Fibroblast of upper back skin (primary cell): ENCODE data around the gene AFF3.

Experiments used
- DNase-seq: peaks from one replicate; pipeline ENCODE4 v3.0.0-alpha.2; 2013

The AFF3 gene

GRCh38 chr2:99648906-99649789, 493.2 kb downstream of the AFF3 start:
- no peak for DNase-seq

GRCh38 chr2:99648178-99648844, 494.1 kb downstream of the AFF3 start:
- peak; percentile 84 for DNase-seq

- DNase-seq, result no peak
These were observed 496.4 kb downstream of the AFF3 start for GRCh38 chr2:99645960-99646359.

GRCh38 chr2:99644419-99644787, 498.0 kb downstream of the AFF3 start:
- peak; percentile 88 for DNase-seq

- no peak for DNase-seq
These were observed 498.5 kb downstream of the AFF3 start for GRCh38 chr2:99643787-99644418.

- DNase-seq, result no peak
These were observed 500.4 kb downstream of the AFF3 start for GRCh38 chr2:99641999-99642398.

- DNase-seq, result peak; percentile 55
These were observed 501.7 kb downstream of the AFF3 start for GRCh38 chr2:99640635-99641151.

GRCh38 chr2:99638791-99639190, 503.6 kb downstream of the AFF3 start:
- no peak for DNase-seq

GRCh38 chr2:99637159-99637697, 505.2 kb downstream of the AFF3 start:
- no peak for DNase-seq

- DNase-seq, result no peak
These were observed 506.0 kb downstream of the AFF3 start for GRCh38 chr2:99636144-99637034.

- no peak for DNase-seq
These were observed 506.7 kb downstream of the AFF3 start for GRCh38 chr2:99635710-99636109.

- no peak for DNase-seq
These were observed 508.2 kb downstream of the AFF3 start for GRCh38 chr2:99634234-99634633.

- DNase-seq, result no peak
These were observed 510.7 kb downstream of the AFF3 start for GRCh38 chr2:99631700-99632099.

- DNase-seq, result no peak
These were observed 513.1 kb downstream of the AFF3 start for GRCh38 chr2:99629320-99629719.

GRCh38 chr2:99626158-99626557, 516.2 kb downstream of the AFF3 start:
- no peak for DNase-seq

GRCh38 chr2:99624677-99625076, 517.7 kb downstream of the AFF3 start:
- DNase-seq, result no peak

- no peak for DNase-seq
These were observed 518.8 kb downstream of the AFF3 start for GRCh38 chr2:99623613-99624012.

- DNase-seq, result no peak
These were observed 519.4 kb downstream of the AFF3 start for GRCh38 chr2:99623035-99623434.

- no peak for DNase-seq
These were observed 519.9 kb downstream of the AFF3 start for GRCh38 chr2:99622534-99622933.

- DNase-seq, result no peak
These were observed 520.6 kb downstream of the AFF3 start for GRCh38 chr2:99621774-99622173.

GRCh38 chr2:99621106-99621505, 521.3 kb downstream of the AFF3 start:
- DNase-seq, result no peak

- no peak for DNase-seq
These were observed 523.2 kb downstream of the AFF3 start for GRCh38 chr2:99619151-99619550.
